HG03571 (cell line): ENCODE data around the gene RNF168.
"Not testable (repeated sequence)": the region's sequence is repeated elsewhere in the genome, so short reads cannot be mapped to it uniquely, and the experiment has no call there.

ENCODE experiments used
- ATAC-seq: cut with Tn5 transposase; IDR thresholded peaks from one replicate; pipeline ENCODE4 v1.9.1; 2021; ENCODE audit not compliant: unreplicated experiment

The RNF168 gene

GRCh38 chr3:196503196-196504076 is at the start of gene RNF168:
TSS of gene RNF168 (minus strand) at chr3:196503768. CDS start at chr3:196503173, 595 bp downstream.
- ATAC-seq: peak; percentile 74

GRCh38 chr3:196552253-196552652 is 48.7 kb upstream of the RNF168 start:
- ATAC-seq: no peak

GRCh38 chr3:196550172-196550571 is 46.6 kb upstream of the RNF168 start:
- not testable (repeated sequence) for ATAC-seq

- not testable (repeated sequence) for ATAC-seq
These were observed 45.7 kb upstream of the RNF168 start for GRCh38 chr3:196549312-196549711.

- ATAC-seq: no peak
These were observed 43.5 kb upstream of the RNF168 start for GRCh38 chr3:196547067-196547466.

- ATAC-seq: no peak
These were observed 43.0 kb upstream of the RNF168 start for GRCh38 chr3:196546537-196546936.

- ATAC-seq: no peak
These were observed 41.0 kb upstream of the RNF168 start for GRCh38 chr3:196544491-196544992.

- no peak for ATAC-seq
These were observed 38.3 kb upstream of the RNF168 start for GRCh38 chr3:196541684-196542445.

- no peak for ATAC-seq
These were observed 33.9 kb upstream of the RNF168 start for GRCh38 chr3:196537319-196537984.

- ATAC-seq: no peak
These were observed 29.7 kb upstream of the RNF168 start for GRCh38 chr3:196533260-196533681.

GRCh38 chr3:196531418-196531817 is 27.9 kb upstream of the RNF168 start:
- no peak for ATAC-seq

- ATAC-seq: no peak
These were observed 25.2 kb upstream of the RNF168 start for GRCh38 chr3:196528639-196529233.

- no peak for ATAC-seq
These were observed 21.6 kb upstream of the RNF168 start for GRCh38 chr3:196525141-196525540.

GRCh38 chr3:196524527-196524926 is 21.0 kb upstream of the RNF168 start:
- ATAC-seq: no peak

- no peak for ATAC-seq
These were observed 20.3 kb upstream of the RNF168 start for GRCh38 chr3:196523841-196524240.

- ATAC-seq: not testable (repeated sequence)
These were observed 17.7 kb upstream of the RNF168 start for GRCh38 chr3:196521291-196521690.

GRCh38 chr3:196519718-196520082 is 16.1 kb upstream of the RNF168 start:
- no peak for ATAC-seq

- no peak for ATAC-seq
These were observed 15.6 kb upstream of the RNF168 start for GRCh38 chr3:196518966-196519717.

GRCh38 chr3:196517919-196518318 is 14.4 kb upstream of the RNF168 start:
- no peak for ATAC-seq

GRCh38 chr3:196517162-196517800 is 13.7 kb upstream of the RNF168 start:
- ATAC-seq: no peak
